Naive thymus-derived CD4-positive, alpha-beta T cell (primary cell): ENCODE measurements around the gene TSHZ3. TPM values are rescaled to one million over a fixed set of nuclear protein-coding genes. Genes with fewer than 3 reads are reported as not detected.

Source experiments
- ATAC-seq: fragments of 150-1000 bp; cut with Tn5 transposase; 2 replicates; pipeline ENCODE4 v1.10.0; 2021; ENCODE audit warnings: mild to moderate bottlenecking, moderate library complexity
- CTCF ChIA-PET: fragments of 350-600 bp; sonication (Branson Sonifier 250); formaldehyde crosslinking; loops from one replicate; lab custom pipeline; 2021; ENCODE audit warnings: antibody characterized with exemption; lab: Charles Lee
- POLR2A ChIA-PET: fragments of 350-600 bp; sonication (Branson Sonifier 250); formaldehyde crosslinking; loops from one replicate; lab custom pipeline; 2021; ENCODE audit warnings: antibody characterized with exemption, inconsistent platforms; lab: Charles Lee
- DNase-seq, 9 donors: peaks; one replicate each; pipeline versions ENCODE4 v3.0.0 to v3.0.0-alpha.2; 2020 to 2022; ENCODE audit warnings: mixed read lengths in 1 of 9
- H3K27ac ChIP-seq: one replicate; pipeline ENCODE4 v1.7.0; 2013; ENCODE audit warnings: mild to moderate bottlenecking, low read depth, low read length, moderate library complexity
- H3K27me3 ChIP-seq, 2 donors: one replicate each; pipeline ENCODE4 v1.7.0; 2013; ENCODE audit warnings: low read length in 2 of 2, mild to moderate bottlenecking in 2 of 2, moderate library complexity in 2 of 2; ENCODE audit not compliant: control insufficient read depth in 2 of 2, insufficient read depth in 2 of 2
- H3K36me3 ChIP-seq, 3 experiments: 1 replicate in 2 of 3; 2 replicates in 1 of 3; pipeline ENCODE4 v1.7.0; 2013; ENCODE audit warnings: low read length in 3 of 3, mild to moderate bottlenecking in 3 of 3, moderate library complexity in 1 of 3; ENCODE audit not compliant: insufficient read depth in 3 of 3, control insufficient read depth in 2 of 3
- H3K4me1 ChIP-seq, 2 donors: one replicate each; pipeline ENCODE4 v1.7.0; 2013; ENCODE audit warnings: low read length in 2 of 2, mild to moderate bottlenecking in 2 of 2, moderate library complexity in 1 of 2; ENCODE audit not compliant: control insufficient read depth in 2 of 2, insufficient read depth in 2 of 2
- H3K4me3 ChIP-seq: 2 replicates; pipeline ENCODE4 v1.7.0; 2013; ENCODE audit warnings: mild to moderate bottlenecking, low read length
- H3K9me3 ChIP-seq, 3 experiments: 1 replicate in 2 of 3; 2 replicates in 1 of 3; pipeline ENCODE4 v1.7.0; 2013; ENCODE audit warnings: low read length in 3 of 3; ENCODE audit not compliant: control insufficient read depth in 2 of 3
- H3K27ac Mint-ChIP-seq, 9 donors: one replicate each; pipeline ENCODE4 v1.8.0; 2020 to 2022; ENCODE audit warnings: mixed read lengths in 9 of 9, mild to moderate bottlenecking in 8 of 9, moderate library complexity in 5 of 9, inconsistent platforms in 2 of 9
- H3K27me3 Mint-ChIP-seq, 5 donors: one replicate each; pipeline ENCODE4 v1.8.0; 2021 to 2022; ENCODE audit warnings: mixed read lengths in 5 of 5, mild to moderate bottlenecking in 1 of 5
- H3K36me3 Mint-ChIP-seq, 5 donors: one replicate each; pipeline ENCODE4 v1.8.0; 2020 to 2022; ENCODE audit warnings: mixed read lengths in 5 of 5, mild to moderate bottlenecking in 3 of 5, inconsistent platforms in 1 of 5
- H3K4me1 Mint-ChIP-seq, 7 donors: one replicate each; pipeline ENCODE4 v1.8.0; 2020 to 2022; ENCODE audit warnings: mixed read lengths in 7 of 7, mild to moderate bottlenecking in 3 of 7, inconsistent platforms in 1 of 7
- H3K4me3 Mint-ChIP-seq, 10 donors: one replicate each; pipeline ENCODE4 v1.8.0; 2020 to 2022; ENCODE audit warnings: mild to moderate bottlenecking in 10 of 10, mixed read lengths in 10 of 10, moderate library complexity in 6 of 10, inconsistent platforms in 2 of 10
- H3K9me3 Mint-ChIP-seq, 11 donors: one replicate each; pipeline ENCODE4 v1.8.0; 2020 to 2022; ENCODE audit warnings: mixed read lengths in 11 of 11, mild to moderate bottlenecking in 4 of 11, inconsistent platforms in 1 of 11, moderate library complexity in 1 of 11
- intact Hi-C, 2 donors: fragments of 100-400 bp; cut with micrococcal nuclease; formaldehyde crosslinking; loops; one replicate each; pipeline ENCODE4 v1.15.1; 2023
- polyA plus RNA-seq, 2 donors: library from polyadenylated mRNA; unstranded; fragments of 300-500 nt; fragmentation: Illumina TruSeq; gene quantifications; one replicate each; pipeline ENCODE4 v1.2.3, GENCODE V29; 2021
- total RNA-seq, 6 experiments: library from RNA in 5 of 6; stranded (reverse) in 5 of 6; gene quantifications; 1 replicate in 5 of 6; 2 replicates in 1 of 6; pipeline ENCODE4 v1.2.3 and lab custom pipeline; 2021 to 2026

Gene TSHZ3
- total and polyA plus RNA-seq, 7 experiments from 2014 or later, result 0.08 to 6.0 (median 0.20) TPM; not detected in 1

- POLR2A ChIA-PET, result no interaction called here
Observed at GRCh38 chr19:31334849-31335624, 14.2 kb downstream of the TSHZ3 start.

DNA sequence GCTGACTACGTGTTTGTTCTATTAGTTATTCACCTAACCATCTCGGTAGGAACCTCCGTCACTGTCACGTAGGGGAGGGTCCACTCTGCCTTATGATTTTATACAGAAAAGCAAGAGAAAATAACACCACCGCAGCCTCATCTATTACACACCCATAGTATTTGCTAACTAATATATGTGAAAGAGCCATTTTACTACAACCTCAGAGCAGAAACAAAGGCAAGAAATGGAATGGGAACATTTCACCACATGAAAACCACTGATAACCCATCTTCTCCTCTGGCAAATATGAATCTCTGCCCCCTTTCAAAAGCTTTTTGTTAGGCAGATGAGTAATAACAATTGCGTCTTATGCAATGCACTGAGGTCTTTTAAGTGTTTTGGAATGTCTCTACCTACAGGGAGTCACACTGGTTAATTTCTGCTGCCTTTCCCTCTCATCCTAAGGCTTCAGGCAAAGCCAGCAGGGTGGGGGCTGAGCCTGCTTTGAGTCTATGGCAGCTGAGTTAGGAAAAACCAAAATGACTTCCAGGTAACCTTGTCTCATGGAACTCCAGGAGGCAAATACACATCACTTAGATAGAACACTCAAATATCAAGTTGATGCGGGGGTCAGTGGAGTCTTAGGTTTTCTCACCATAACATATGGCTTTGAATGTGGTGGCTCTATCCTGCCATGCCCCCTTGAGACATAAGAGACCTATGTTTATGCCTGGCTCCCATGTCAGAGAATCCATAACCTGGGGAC is 15.0 kb downstream of the TSHZ3 start:
- DNase-seq (no peak), ATAC-seq (no peak)
- no peak overlapping the region for H3K27ac Mint-ChIP-seq
- H3K4me3 ChIP-seq, result no peak overlapping the region
- ChIA-PET CTCF (no interaction called here), POLR2A (no interaction called here)
- peaks cover 0 to 36% (median 0%) of the 10 kb centered on the region in 5 donors for H3K27me3 Mint-ChIP-seq
- H3K4me1 Mint-ChIP-seq, result peaks cover 2 to 16% (median 11%) of the 10 kb centered on the region in 7 donors
- intact Hi-C loops, result no loop called here
- H3K9me3 ChIP-seq, result no peaks in the 10 kb centered on the region
- peaks cover under 1 to 4% of the 10 kb centered on the region in 2 donors for H3K4me1 ChIP-seq
- no peaks in the 10 kb centered on the region for H3K27me3 ChIP-seq
- H3K4me3 Mint-ChIP-seq, result no peak overlapping the region
- H3K9me3 Mint-ChIP-seq, result no peaks in the 10 kb centered on the region
- no peaks in the 10 kb centered on the region for H3K36me3 Mint-ChIP-seq
- no peak overlapping the region for H3K27ac ChIP-seq
- no peaks in the 10 kb centered on the region for H3K36me3 ChIP-seq

More at GRCh38 chr19:31334849-31335624, 14.2 kb downstream of the TSHZ3 start:
- Mint-ChIP-seq H3K4me3 (no peak overlapping the region), H3K9me3 (no peaks in the 10 kb centered on the region), H3K36me3 (no peaks in the 10 kb centered on the region), H3K4me1 (peaks cover 8 to 24% (median 19%) of the 10 kb centered on the region in 7 donors), H3K27ac (no peak overlapping the region), H3K27me3 (peaks cover 0 to 39% (median 0%) of the 10 kb centered on the region in 5 donors)
- intact Hi-C loops, result no loop called here
- CTCF ChIA-PET, result no interaction called here
- Histone ChIP-seq H3K4me1 (peaks cover 8 to 12% of the 10 kb centered on the region in 2 donors), H3K27ac (no peak overlapping the region), H3K9me3 (no peaks in the 10 kb centered on the region), H3K27me3 (no peaks in the 10 kb centered on the region), H3K4me3 (no peak overlapping the region), H3K36me3 (no peaks in the 10 kb centered on the region)
- DNase-seq (no peak), ATAC-seq (no peak)

GRCh38 chr19:31332096-31332495 is 17.1 kb downstream of the TSHZ3 start:
- Mint-ChIP-seq H3K9me3 (no peaks in the 10 kb centered on the region), H3K4me3 (no peak overlapping the region), H3K4me1 (peaks cover 0 to 10% (median 2%) of the 10 kb centered on the region in 7 donors), H3K27ac (no peak overlapping the region), H3K36me3 (no peaks in the 10 kb centered on the region), H3K27me3 (peaks cover 0 to 24% (median 0%) of the 10 kb centered on the region in 5 donors)
- H3K4me3 ChIP-seq, result no peak overlapping the region
- H3K4me1 ChIP-seq, result no peaks in the 10 kb centered on the region
- intact Hi-C loops, result no loop called here
- H3K27me3 ChIP-seq, result no peaks in the 10 kb centered on the region
- H3K27ac ChIP-seq, result no peak overlapping the region
- ATAC-seq (no peak), DNase-seq (no peak)
- H3K36me3 ChIP-seq, result no peaks in the 10 kb centered on the region
- ChIA-PET CTCF (no interaction called here), POLR2A (no interaction called here)
- no peaks in the 10 kb centered on the region for H3K9me3 ChIP-seq

DNA sequence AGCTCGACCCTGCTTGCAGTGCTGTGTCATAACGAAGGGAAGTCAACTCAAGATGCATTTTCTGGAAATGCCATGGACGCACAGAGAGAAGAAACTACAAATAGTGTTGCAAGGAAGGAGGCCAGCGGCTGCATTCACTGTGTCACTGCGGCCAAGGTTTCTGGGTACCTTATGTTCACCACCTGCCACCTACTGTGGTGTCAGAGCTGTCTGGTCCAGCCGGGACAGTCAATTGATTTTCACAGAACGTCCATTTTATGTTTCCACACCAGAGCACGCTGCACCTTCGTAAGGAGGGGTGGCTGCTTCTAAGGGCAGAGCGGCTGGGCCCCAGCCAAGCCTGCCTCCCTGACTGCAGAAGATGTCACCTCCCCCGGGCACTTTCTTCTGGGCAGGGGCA is 17.7 kb downstream of the TSHZ3 start:
- H3K4me1 Mint-ChIP-seq, result peaks cover 0 to 10% (median 2%) of the 10 kb centered on the region in 7 donors
- H3K36me3 Mint-ChIP-seq, result no peaks in the 10 kb centered on the region
- ATAC-seq (no peak), DNase-seq (no peak)
- no peak overlapping the region for H3K4me3 Mint-ChIP-seq
- H3K27me3 Mint-ChIP-seq, result peaks cover 0 to 22% (median 0%) of the 10 kb centered on the region in 5 donors
- H3K27ac ChIP-seq, result no peak overlapping the region
- H3K4me1 ChIP-seq, result no peaks in the 10 kb centered on the region
- intact Hi-C loops, result no loop called here
- H3K36me3 ChIP-seq, result no peaks in the 10 kb centered on the region
- ChIA-PET CTCF (no interaction called here), POLR2A (no interaction called here)
- H3K27ac Mint-ChIP-seq, result peak overlapping the region in 1 of 9 donors; percentile 7
- H3K9me3 ChIP-seq, result no peaks in the 10 kb centered on the region
- no peak overlapping the region for H3K4me3 ChIP-seq
- H3K27me3 ChIP-seq, result no peaks in the 10 kb centered on the region
- no peaks in the 10 kb centered on the region for H3K9me3 Mint-ChIP-seq

DNA sequence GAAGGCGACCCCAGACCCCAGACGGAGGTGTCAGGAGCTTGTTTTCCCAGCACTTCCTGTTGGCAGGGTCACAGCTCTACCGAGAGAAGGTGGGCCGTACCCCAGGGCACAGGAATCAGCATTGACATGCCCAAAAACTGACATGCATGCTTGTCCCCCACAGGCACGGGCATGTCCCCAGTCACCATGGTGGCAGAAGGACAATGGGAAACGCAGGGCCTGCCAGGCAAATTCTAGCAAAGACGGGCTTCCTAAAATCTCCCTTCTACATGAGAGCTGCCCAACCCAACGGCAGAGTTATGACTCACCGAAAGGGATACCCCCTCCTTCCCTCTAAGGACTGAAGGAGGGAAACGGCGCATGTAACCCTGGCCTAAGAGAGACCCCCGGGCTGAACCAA is 18.5 kb downstream of the TSHZ3 start:
- Mint-ChIP-seq H3K27me3 (peaks cover 0 to 14% (median 0%) of the 10 kb centered on the region in 5 donors), H3K36me3 (no peaks in the 10 kb centered on the region), H3K9me3 (no peaks in the 10 kb centered on the region), H3K27ac (no peak overlapping the region), H3K4me1 (peaks cover 0 to 10% (median 2%) of the 10 kb centered on the region in 7 donors), H3K4me3 (no peak overlapping the region)
- Histone ChIP-seq H3K27ac (no peak overlapping the region), H3K36me3 (no peaks in the 10 kb centered on the region), H3K27me3 (no peaks in the 10 kb centered on the region), H3K4me1 (no peaks in the 10 kb centered on the region), H3K4me3 (no peak overlapping the region), H3K9me3 (no peaks in the 10 kb centered on the region)
- ATAC-seq (no peak), DNase-seq (no peak)
- intact Hi-C loops, result no loop called here
- CTCF ChIA-PET, result no interaction called here
- POLR2A ChIA-PET, result no interaction called here

GRCh38 chr19:31330237-31330636 is 19.0 kb downstream of the TSHZ3 start:
- ChIA-PET CTCF (no interaction called here), POLR2A (no interaction called here)
- Mint-ChIP-seq H3K9me3 (no peaks in the 10 kb centered on the region), H3K4me3 (no peak overlapping the region), H3K36me3 (no peaks in the 10 kb centered on the region), H3K27me3 (peaks cover 0 to 12% (median 0%) of the 10 kb centered on the region in 5 donors), H3K4me1 (peaks cover 0 to 10% (median 2%) of the 10 kb centered on the region in 7 donors), H3K27ac (no peak overlapping the region)
- no peaks in the 10 kb centered on the region for H3K27me3 ChIP-seq
- intact Hi-C loops, result no loop called here
- no peak for ATAC-seq
- no peaks in the 10 kb centered on the region for H3K36me3 ChIP-seq
- no peak overlapping the region for H3K27ac ChIP-seq
- H3K4me1 ChIP-seq, result no peaks in the 10 kb centered on the region
- no peak overlapping the region for H3K4me3 ChIP-seq
- DNase-seq, result no peak
- H3K9me3 ChIP-seq, result no peaks in the 10 kb centered on the region
